ENCODE results near the gene CEACAM1.
"Not testable (repeated sequence)": the region's sequence is repeated elsewhere in the genome, so short reads cannot be mapped to it uniquely, and the experiment has no call there.

Gene CEACAM1

GRCh38 chr19:42475366-42475765 is 52.9 kb downstream of the CEACAM1 start:
- DNase-seq (ENCODE audit: low spot score): no peak

- no peak for DNase-seq (ENCODE audit: low spot score)
Measured at GRCh38 chr19:42474743-42475142, 53.5 kb downstream of the CEACAM1 start.

- no peak for DNase-seq (ENCODE audit: low spot score)
Measured at GRCh38 chr19:42473686-42474085, 54.6 kb downstream of the CEACAM1 start.

GRCh38 chr19:42472402-42473147 is 55.7 kb downstream of the CEACAM1 start:
- DNase-seq (ENCODE audit: low spot score): no peak

GRCh38 chr19:42471554-42472249 is 56.6 kb downstream of the CEACAM1 start:
- no peak for DNase-seq (ENCODE audit: low spot score)

GRCh38 chr19:42469311-42470235 is 58.7 kb downstream of the CEACAM1 start:
- DNase-seq (ENCODE audit: low spot score): no peak

GRCh38 chr19:42468273-42468796 is 59.9 kb downstream of the CEACAM1 start:
- no peak for DNase-seq (ENCODE audit: low spot score)

GRCh38 chr19:42467183-42467760 is 61.0 kb downstream of the CEACAM1 start:
- no peak for DNase-seq (ENCODE audit: low spot score)

GRCh38 chr19:42466521-42467182 is 61.6 kb downstream of the CEACAM1 start:
- DNase-seq (ENCODE audit: low spot score): no peak

- no peak for DNase-seq (ENCODE audit: low spot score)
Measured at GRCh38 chr19:42465827-42466280, 62.4 kb downstream of the CEACAM1 start.

GRCh38 chr19:42461700-42462324 is 66.5 kb downstream of the CEACAM1 start:
- no peak for DNase-seq (ENCODE audit: low spot score)

GRCh38 chr19:42461231-42461630 is 67.0 kb downstream of the CEACAM1 start:
- not testable (repeated sequence) for DNase-seq (ENCODE audit: low spot score)

GRCh38 chr19:42459926-42460325 is 68.4 kb downstream of the CEACAM1 start:
- DNase-seq (ENCODE audit: low spot score): no peak
